Neural cell (in vitro differentiated cells): ENCODE measurements around the gene ADRA2B. TPM values are rescaled to one million over a fixed set of nuclear protein-coding genes. Genes with fewer than 3 reads are reported as not detected.
"Not testable (repeated sequence)": the region's sequence is repeated elsewhere in the genome, so short reads cannot be mapped to it uniquely, and the experiment has no call there.

ENCODE experiments used
- H2AFZ ChIP-seq: fragments of 200-600, 300-800 bp; sonication (generic), shearing (Covaris generic); 2 replicates; pipeline ENCODE4 v1.6.0; 2014; ENCODE audit warnings: low read depth, mild to moderate bottlenecking, antibody characterized with exemption, low read length, moderate library complexity
- H3F3A ChIP-seq: fragments of 200-600 bp; shearing (Covaris generic); 2 replicates; pipeline ENCODE4 v1.6.1; 2016; ENCODE audit warnings: mild to moderate bottlenecking, moderate library complexity, mixed read lengths, antibody characterized with exemption, low read length; ENCODE audit not compliant: insufficient read depth, poor library complexity, severe bottlenecking
- H3K27ac ChIP-seq: fragments of 200-600, 300-800 bp; sonication (generic), shearing (Covaris generic); 2 replicates; pipeline ENCODE4 v1.5.1; 2014; ENCODE audit warnings: mild to moderate bottlenecking, low read length, moderate library complexity
- H3K27me3 ChIP-seq: fragments of 300-800, 200-600 bp; sonication (generic), shearing (Covaris generic); 2 replicates; pipeline ENCODE4 v1.6.0; 2014; ENCODE audit warnings: mild to moderate bottlenecking, low read depth, low read length, moderate library complexity; ENCODE audit not compliant: insufficient read depth
- H3K36me3 ChIP-seq: fragments of 300-800, 200-600 bp; sonication (generic), shearing (Covaris generic); 2 replicates; pipeline ENCODE4 v1.5.1; 2014; ENCODE audit warnings: mild to moderate bottlenecking, antibody characterized with exemption, low read length, moderate library complexity; ENCODE audit not compliant: insufficient read depth
- H3K4me2 ChIP-seq: fragments of 300-800, 200-600 bp; sonication (generic), shearing (Covaris generic); 2 replicates; pipeline ENCODE4 v1.6.0; 2014; ENCODE audit warnings: mild to moderate bottlenecking, low read length
- H3K4me3 ChIP-seq: fragments of 300-800, 200-600 bp; sonication (generic), shearing (Covaris generic); 2 replicates; pipeline ENCODE4 v1.5.1; 2014; ENCODE audit warnings: mild to moderate bottlenecking, low read length, moderate library complexity
- H3K79me2 ChIP-seq: fragments of 200-600 bp; shearing (Covaris generic); replicated peaks from 2 replicates; pipeline ENCODE4 v1.6.0; 2014; ENCODE audit warnings: mild to moderate bottlenecking, low read length, moderate library complexity; ENCODE audit not compliant: insufficient read depth
- H3K9ac ChIP-seq: fragments of 300-800, 200-600 bp; sonication (generic), shearing (Covaris generic); 2 replicates; pipeline ENCODE4 v1.6.1; 2016; ENCODE audit warnings: mild to moderate bottlenecking, low read length, mixed read lengths
- H3K9me2 ChIP-seq: fragments of 200-600 bp; shearing (Covaris generic); 2 replicates; pipeline ENCODE4 v1.6.1; 2016; ENCODE audit warnings: mild to moderate bottlenecking, low read length, mixed read lengths; ENCODE audit not compliant: insufficient read depth
- H3K9me3 ChIP-seq: fragments of 200-600, 300-800 bp; sonication (generic), shearing (Covaris generic); 2 replicates; pipeline ENCODE4 v1.6.1; 2016; ENCODE audit warnings: mild to moderate bottlenecking, mixed run types, low read length, moderate library complexity, mixed read lengths
- H4K20me1 ChIP-seq: fragments of 200-600 bp; shearing (Covaris generic); 2 replicates; pipeline ENCODE4 v1.6.1; 2016; ENCODE audit warnings: mild to moderate bottlenecking, mixed run types; ENCODE audit not compliant: insufficient read depth
- CTCF ChIP-seq: fragments of 450-650 bp; IDR thresholded peaks from 2 replicates; pipeline ENCODE4 v1.5.1; 2014; ENCODE audit warnings: antibody characterized with exemption, mild to moderate bottlenecking, moderate library complexity; ENCODE audit not compliant: poor library complexity, severe bottlenecking
- EP300 ChIP-seq: fragments of 450-650 bp; conservative IDR thresholded peaks from 2 replicates; pipeline ENCODE4 v1.6.1; 2014; ENCODE audit warnings: antibody characterized with exemption, mild to moderate bottlenecking, moderate library complexity; ENCODE audit not compliant: poor library complexity, severe bottlenecking
- EZH2 ChIP-seq: fragments of 200-600, 300-800 bp; shearing (Covaris generic), sonication (generic); IDR thresholded peaks from 2 replicates; pipeline ENCODE4 v1.6.1; 2014; ENCODE audit warnings: antibody characterized with exemption, low read length, borderline replicate concordance, mild to moderate bottlenecking; ENCODE audit not compliant: insufficient read depth, poor library complexity, severe bottlenecking
- MXI1 ChIP-seq: fragments of 450-650 bp; conservative IDR thresholded peaks from 2 replicates; pipeline ENCODE4 v1.6.1; 2014; ENCODE audit warnings: antibody characterized with exemption, mild to moderate bottlenecking; ENCODE audit not compliant: poor library complexity, severe bottlenecking
- POLR2AphosphoS5 ChIP-seq: IDR thresholded peaks from 2 replicates; pipeline ENCODE4 v1.6.1; 2012
- RAD21 ChIP-seq: fragments of 450-650 bp; conservative IDR thresholded peaks from 2 replicates; pipeline ENCODE4 v1.6.1; 2014; ENCODE audit warnings: antibody characterized with exemption, mild to moderate bottlenecking, moderate library complexity
- REST ChIP-seq: IDR thresholded peaks from 2 replicates; pipeline ENCODE4 v1.6.1; 2012; ENCODE audit warnings: borderline replicate concordance
- SMC3 ChIP-seq: fragments of 450-650 bp; conservative IDR thresholded peaks from 2 replicates; pipeline ENCODE4 v1.6.1; 2014; ENCODE audit warnings: antibody characterized with exemption, mild to moderate bottlenecking, moderate library complexity; ENCODE audit not compliant: poor library complexity
- TAF1 ChIP-seq: IDR thresholded peaks from 2 replicates; pipeline ENCODE4 v1.6.1; 2012; ENCODE audit warnings: low read depth
- polyA plus RNA-seq: library from polyadenylated mRNA; depleted of rRNA; stranded (reverse); fragments of >200 nt; gene quantifications from 2 replicates; pipeline ENCODE4 v1.2.3, GENCODE V29; 2014

ADRA2B gene
- polyA plus RNA-seq, 1 donor from 2014 or later: not detected

- H4K20me1 ChIP-seq: no peaks in the 10 kb centered on the region
- no peaks in the 10 kb centered on the region for H3K36me3 ChIP-seq
- H3K4me3 ChIP-seq: no peak overlapping the region
- no peak overlapping the region for H3K9ac ChIP-seq
- H3K9me3 ChIP-seq: peaks cover 6% of the 10 kb centered on the region
- no peak overlapping the region for H2AFZ ChIP-seq
- no peaks in the 10 kb centered on the region for H3K79me2 ChIP-seq
- H3K4me2 ChIP-seq: no peak overlapping the region
- no peak overlapping the region for H3K27ac ChIP-seq
- H3K27me3 ChIP-seq: no peaks in the 10 kb centered on the region
- TF ChIP-seq EP300: no peak
- TF ChIP-seq REST: no peak
- no peak for TF ChIP-seq RAD21
- no peak for TF ChIP-seq MXI1
- TF ChIP-seq SMC3: no peak
- no peak for TF ChIP-seq CTCF
- TF ChIP-seq EZH2: no peak
- no peak for TF ChIP-seq POLR2AphosphoS5
- TF ChIP-seq TAF1: no peak
- H3K9me2 ChIP-seq: no peaks in the 10 kb centered on the region
- H3F3A ChIP-seq: no peaks in the 10 kb centered on the region
Observed at GRCh38 chr2:96073170-96073775, 43.1 kb downstream of the ADRA2B start.

- TF ChIP-seq POLR2AphosphoS5: no peak
- H3K4me3 ChIP-seq: no peak overlapping the region
- no peaks in the 10 kb centered on the region for H3K27me3 ChIP-seq
- H3K9me2 ChIP-seq: no peaks in the 10 kb centered on the region
- H3K79me2 ChIP-seq: no peaks in the 10 kb centered on the region
- H3F3A ChIP-seq: no peaks in the 10 kb centered on the region
- no peak overlapping the region for H3K4me2 ChIP-seq
- H2AFZ ChIP-seq: no peak overlapping the region
- peak overlapping the region; percentile 31 for H3K9ac ChIP-seq
- peaks cover 6% of the 10 kb centered on the region for H3K9me3 ChIP-seq
- H3K27ac ChIP-seq: peak overlapping the region; percentile 58
- no peaks in the 10 kb centered on the region for H4K20me1 ChIP-seq
- no peaks in the 10 kb centered on the region for H3K36me3 ChIP-seq
Observed at GRCh38 chr2:96072746-96073145, 43.6 kb downstream of the ADRA2B start.

- not testable (repeated sequence) for H3K27me3 ChIP-seq, H3K79me2 ChIP-seq, H3K36me3 ChIP-seq, H3K9me3 ChIP-seq, H3K4me2 ChIP-seq, H3K9me2 ChIP-seq, H2AFZ ChIP-seq, H4K20me1 ChIP-seq, H3F3A ChIP-seq, H3K4me3 ChIP-seq
- peak overlapping the region; percentile 58 for H3K27ac ChIP-seq
- peak overlapping the region; percentile 31 for H3K9ac ChIP-seq
- TF ChIP-seq POLR2AphosphoS5 (peak; percentile 55), EP300 (peak; percentile 80)
Observed at GRCh38 chr2:96071977-96072491, 44.3 kb downstream of the ADRA2B start.

- not testable (repeated sequence) for H3K27me3 ChIP-seq, H3K9me2 ChIP-seq, H3K36me3 ChIP-seq, H3K4me2 ChIP-seq, H3K4me3 ChIP-seq, H2AFZ ChIP-seq, H4K20me1 ChIP-seq, H3K9me3 ChIP-seq, H3K79me2 ChIP-seq, H3F3A ChIP-seq, H3K9ac ChIP-seq
- peak overlapping the region; percentile 28 for H3K27ac ChIP-seq
Observed at GRCh38 chr2:96071087-96071976, 45.0 kb downstream of the ADRA2B start.

- H3K36me3 ChIP-seq, H3K9me2 ChIP-seq, H3K4me2 ChIP-seq, H3K79me2 ChIP-seq, H3F3A ChIP-seq, H2AFZ ChIP-seq, H3K4me3 ChIP-seq, H3K27ac ChIP-seq, H3K27me3 ChIP-seq, H4K20me1 ChIP-seq, H3K9me3 ChIP-seq, H3K9ac ChIP-seq: not testable (repeated sequence)
Observed at GRCh38 chr2:96070351-96070750, 46.0 kb downstream of the ADRA2B start.
